GM10847 (cell line): ENCODE data around the gene GTF2A1L.

Source experiments
- POLR2A ChIP-seq: IDR thresholded peaks from 2 replicates; pipeline ENCODE4 v1.6.1; 2011; ENCODE audit not compliant: insufficient read length; ENCODE audit errors: extremely low read depth

The GTF2A1L gene

GRCh38 chr2:48715956-48716355, 98.3 kb downstream of the GTF2A1L start:
- TF ChIP-seq POLR2A: no peak

GRCh38 chr2:48717846-48718245, 100.2 kb downstream of the GTF2A1L start:
- TF ChIP-seq POLR2A: no peak

- no peak for TF ChIP-seq POLR2A
Measured at GRCh38 chr2:48719480-48720177, 102.0 kb downstream of the GTF2A1L start.

- TF ChIP-seq POLR2A: no peak
Measured at GRCh38 chr2:48721158-48721557, 103.5 kb downstream of the GTF2A1L start.

GRCh38 chr2:48722391-48722790, 104.7 kb downstream of the GTF2A1L start:
- no peak for TF ChIP-seq POLR2A

- no peak for TF ChIP-seq POLR2A
Measured at GRCh38 chr2:48723129-48723528, 105.5 kb downstream of the GTF2A1L start.

GRCh38 chr2:48724278-48724677, 106.6 kb downstream of the GTF2A1L start:
- TF ChIP-seq POLR2A: no peak

GRCh38 chr2:48725696-48726494, 108.2 kb downstream of the GTF2A1L start:
- no peak for TF ChIP-seq POLR2A

- no peak for TF ChIP-seq POLR2A
Measured at GRCh38 chr2:48727560-48727959, 109.9 kb downstream of the GTF2A1L start.

GRCh38 chr2:48728295-48728694, 110.6 kb downstream of the GTF2A1L start:
- TF ChIP-seq POLR2A: no peak

- TF ChIP-seq POLR2A: no peak
Measured at GRCh38 chr2:48728840-48729239, 111.2 kb downstream of the GTF2A1L start.
